ENCODE measurements around the gene LIPA. TPM values are rescaled to one million over a fixed set of nuclear protein-coding genes. Genes with fewer than 3 reads are reported as not detected.
A peak's percentile ranks its signal among the peaks of the same experiment; 100 is the strongest.

The LIPA gene
- polyA plus RNA-seq, 1 experiment, result 51.6 TPM

DNA sequence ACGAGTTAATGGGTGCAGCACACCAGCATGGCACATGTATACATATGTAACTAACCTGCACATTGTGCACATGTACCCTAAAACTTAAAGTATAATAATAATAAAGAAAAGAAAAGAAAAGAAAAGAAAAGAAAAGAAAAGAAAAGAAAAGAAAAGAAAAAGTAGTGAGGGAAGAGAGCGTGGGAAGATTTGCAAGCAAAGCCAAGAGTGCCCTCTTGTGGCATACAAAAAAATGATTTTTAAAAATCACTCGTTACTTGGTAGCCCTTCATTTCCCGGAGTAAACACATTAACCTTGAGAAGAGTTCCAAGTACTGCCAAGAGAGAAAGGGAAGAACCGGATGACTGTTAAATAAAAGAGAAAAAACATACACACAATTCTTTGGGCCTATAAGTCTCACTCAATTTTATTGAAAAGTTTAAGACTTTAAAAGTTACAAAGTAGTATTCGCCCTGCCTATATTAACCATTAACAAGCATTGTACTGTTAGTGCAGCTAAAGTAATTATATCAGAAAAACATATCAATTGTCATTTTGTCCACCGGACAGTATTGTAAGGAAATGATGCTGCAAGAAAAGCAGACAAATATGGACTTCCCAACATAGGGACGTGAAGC, 38.3 kb downstream of the LIPA start:
- POLR2A ChIA-PET, result no interaction called here

GRCh38 chr10:89210794-89211425, 40.7 kb downstream of the LIPA start:
- Histone ChIP-seq H3K27me3 (ENCODE audit: control insufficient read depth, insufficient read depth, low read length) (no peaks in the 10 kb centered on the region), H3K9me3 (ENCODE audit: control insufficient read depth, insufficient read depth, low read length) (no peaks in the 10 kb centered on the region), H3K4me3 (ENCODE audit: low read depth, low read length) (no peak overlapping the region), H3K27ac (ENCODE audit: low read depth, low read length) (no peak overlapping the region)
- CTCF ChIA-PET, result interaction anchor here (9.2 kb wide), 1 partner anchor 180 kb away, joined by 109 read pairs; no protein-coding TSS in a partner anchor
- TF ChIP-seq, protein P1, sequence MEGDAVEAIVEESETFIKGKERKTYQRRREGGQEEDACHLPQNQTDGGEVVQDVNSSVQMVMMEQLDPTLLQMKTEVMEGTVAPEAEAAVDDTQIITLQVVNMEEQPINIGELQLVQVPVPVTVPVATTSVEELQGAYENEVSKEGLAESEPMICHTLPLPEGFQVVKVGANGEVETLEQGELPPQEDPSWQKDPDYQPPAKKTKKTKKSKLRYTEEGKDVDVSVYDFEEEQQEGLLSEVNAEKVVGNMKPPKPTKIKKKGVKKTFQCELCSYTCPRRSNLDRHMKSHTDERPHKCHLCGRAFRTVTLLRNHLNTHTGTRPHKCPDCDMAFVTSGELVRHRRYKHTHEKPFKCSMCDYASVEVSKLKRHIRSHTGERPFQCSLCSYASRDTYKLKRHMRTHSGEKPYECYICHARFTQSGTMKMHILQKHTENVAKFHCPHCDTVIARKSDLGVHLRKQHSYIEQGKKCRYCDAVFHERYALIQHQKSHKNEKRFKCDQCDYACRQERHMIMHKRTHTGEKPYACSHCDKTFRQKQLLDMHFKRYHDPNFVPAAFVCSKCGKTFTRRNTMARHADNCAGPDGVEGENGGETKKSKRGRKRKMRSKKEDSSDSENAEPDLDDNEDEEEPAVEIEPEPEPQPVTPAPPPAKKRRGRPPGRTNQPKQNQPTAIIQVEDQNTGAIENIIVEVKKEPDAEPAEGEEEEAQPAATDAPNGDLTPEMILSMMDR (IDR thresholded peaks at IDR 0.05; ENCODE audit: low read depth, low read length), result no peak
- POLR2A ChIA-PET, result no interaction called here
- no peak for DNase-seq (ENCODE audit: low read depth, low spot score)

More for the DNA sequence above, 38.3 kb downstream of the LIPA start:
- H3K4me3 ChIP-seq (ENCODE audit: low read depth, low read length), result no peak overlapping the region
- H3K27me3 ChIP-seq (ENCODE audit: control insufficient read depth, insufficient read depth, low read length), result no peaks in the 10 kb centered on the region
- H3K27ac ChIP-seq (ENCODE audit: low read depth, low read length), result no peak overlapping the region
- CTCF ChIA-PET, result interaction anchor here (0.6 to 4.2 kb wide), 20 partner anchors 9 to 446 kb away, joined by 3 to 147 read pairs (median 4); partner anchors contain the start of gene FAS
- no peaks in the 10 kb centered on the region for H3K9me3 ChIP-seq (ENCODE audit: control insufficient read depth, insufficient read depth, low read length)
- TF ChIP-seq, protein P1 (IDR thresholded peaks at IDR 0.05; ENCODE audit: low read depth, low read length), result peak; percentile 63
- no peak for DNase-seq (ENCODE audit: low read depth, low spot score)

GRCh38 chr10:89209718-89210117, 41.9 kb downstream of the LIPA start:
- CTCF ChIA-PET, result interaction anchor here (0.7 to 9.2 kb wide), 4 partner anchors 8 to 223 kb away, joined by 3 to 109 read pairs (median 15); no protein-coding TSS in a partner anchor
- TF ChIP-seq, protein P1 (IDR thresholded peaks at IDR 0.05; ENCODE audit: low read depth, low read length), result no peak
- Histone ChIP-seq H3K27me3 (ENCODE audit: control insufficient read depth, insufficient read depth, low read length) (no peaks in the 10 kb centered on the region), H3K4me3 (ENCODE audit: low read depth, low read length) (no peak overlapping the region), H3K27ac (ENCODE audit: low read depth, low read length) (no peak overlapping the region), H3K9me3 (ENCODE audit: control insufficient read depth, insufficient read depth, low read length) (no peaks in the 10 kb centered on the region)
- POLR2A ChIA-PET, result no interaction called here
- DNase-seq (ENCODE audit: low read depth, low spot score), result no peak

DNA sequence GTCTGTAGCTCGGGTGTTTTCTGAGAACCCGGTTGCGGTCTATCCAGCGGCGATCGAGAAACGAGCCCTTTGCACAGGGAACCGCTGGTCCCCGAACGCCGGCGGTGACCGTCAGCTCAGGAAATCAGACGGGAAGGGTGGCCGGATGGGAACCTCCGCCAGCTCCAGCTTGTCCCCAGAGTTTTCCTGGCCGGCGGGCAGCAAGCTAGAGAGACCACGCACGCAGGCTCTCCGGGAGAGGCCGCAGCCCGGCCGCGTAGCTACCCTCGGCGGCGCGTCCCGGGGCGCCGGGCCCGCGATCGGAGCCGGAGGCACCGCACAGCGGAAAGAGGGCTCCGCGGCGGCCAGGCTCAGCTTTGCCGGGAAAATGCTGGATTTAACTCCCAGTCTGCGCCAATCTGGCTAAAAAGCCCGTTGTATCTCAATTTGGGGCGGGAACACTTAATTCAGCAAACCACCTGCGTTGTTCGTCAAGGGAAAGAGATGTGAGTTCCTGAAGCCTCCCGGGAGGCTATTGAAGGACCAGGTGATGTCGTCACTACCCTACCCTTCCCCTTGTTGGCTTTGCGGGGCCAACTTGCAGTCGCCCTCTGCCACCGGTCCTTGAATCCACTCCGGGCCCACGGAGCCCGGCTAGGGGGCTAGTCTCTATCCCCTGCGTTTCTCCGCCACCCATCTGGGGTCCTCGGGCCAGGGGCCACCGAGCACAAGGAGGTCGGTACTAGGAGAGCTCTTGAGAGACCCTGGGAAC, 43.6 kb downstream of the LIPA start:
- Histone ChIP-seq H3K9me3 (ENCODE audit: control insufficient read depth, insufficient read depth, low read length) (no peaks in the 10 kb centered on the region), H3K27me3 (ENCODE audit: control insufficient read depth, insufficient read depth, low read length) (no peaks in the 10 kb centered on the region), H3K27ac (ENCODE audit: low read depth, low read length) (peak overlapping the region; percentile 34), H3K4me3 (ENCODE audit: low read depth, low read length) (peak overlapping the region; percentile 61)
- POLR2A ChIA-PET, result interaction anchor here (1.4 to 1.8 kb wide), 3 partner anchors 175 to 255 kb away, joined by 3 to 4 read pairs (median 4); no protein-coding TSS in a partner anchor
- CTCF ChIA-PET, result interaction anchor here (1.1 to 9.2 kb wide), 7 partner anchors 8 to 275 kb away, joined by 3 to 109 read pairs (median 6); no protein-coding TSS in a partner anchor
- no peak for DNase-seq (ENCODE audit: low read depth, low spot score)
- TF ChIP-seq, protein P1 (IDR thresholded peaks at IDR 0.05; ENCODE audit: low read depth, low read length), result no peak
